ENCODE data around the gene FKBP10. TPM values are rescaled to one million over a fixed set of nuclear protein-coding genes. Genes with fewer than 3 reads are reported as not detected.
"Not testable (repeated sequence)": the region's sequence is repeated elsewhere in the genome, so short reads cannot be mapped to it uniquely, and the experiment has no call there.

Gene FKBP10
- total RNA-seq, 1 donor from 2014 or later = 1.4 TPM

- H3K4me3 Mint-ChIP-seq (ENCODE audit: low read depth) = no peak overlapping the region
- H3K36me3 Mint-ChIP-seq (ENCODE audit: low read depth) = no peaks in the 10 kb centered on the region
- no peak for DNase-seq (ENCODE audit: low spot score)
Observed at GRCh38 chr17:41773731-41774193, 39.0 kb upstream of the FKBP10 start.

DNA sequence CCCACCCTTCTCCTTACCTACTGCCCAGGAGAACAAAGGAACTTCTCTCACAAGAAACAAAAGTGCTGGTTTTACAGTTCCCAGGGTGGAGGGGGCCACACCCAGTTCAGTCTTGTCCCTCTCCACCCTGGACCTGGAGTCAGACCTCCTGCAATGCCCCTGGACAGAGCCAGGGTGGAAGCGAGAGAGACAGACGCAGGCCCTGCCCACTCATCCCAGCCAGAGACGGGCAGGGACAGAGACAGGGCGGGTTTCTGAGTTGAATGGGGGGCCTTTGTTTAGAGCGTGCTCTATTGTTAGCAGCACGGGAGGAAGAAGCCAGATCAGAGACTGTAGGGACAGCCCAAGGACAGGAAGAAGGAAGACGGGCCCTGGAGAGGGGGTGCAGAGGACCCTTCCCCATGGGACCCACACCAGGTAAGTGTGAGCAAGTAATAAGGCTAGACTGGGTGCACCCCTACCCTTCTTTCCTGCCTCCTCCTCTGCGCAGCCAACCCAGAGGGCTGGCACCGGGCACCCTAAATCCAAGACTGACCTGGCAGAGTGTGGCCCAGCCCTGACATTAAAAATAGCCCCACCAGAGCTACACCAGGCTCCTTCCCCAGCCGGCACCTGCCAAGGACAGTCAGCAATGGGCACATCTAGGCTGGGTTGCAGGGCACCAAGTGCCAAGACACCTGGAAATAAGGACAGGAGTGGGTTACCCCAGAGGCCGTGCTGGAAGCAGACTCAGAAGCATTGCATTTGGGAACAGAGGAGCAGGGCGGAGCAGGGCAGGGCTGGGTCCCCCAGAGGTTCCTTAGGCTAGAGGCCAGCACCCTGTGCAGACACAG is 37.2 kb upstream of the FKBP10 start:
- no peak overlapping the region for H3K27ac Mint-ChIP-seq

More at GRCh38 chr17:41773731-41774193, 39.0 kb upstream of the FKBP10 start:
- H3K4me1 Mint-ChIP-seq (ENCODE audit: low read depth) = no peaks in the 10 kb centered on the region
- intact Hi-C loops (cut with micrococcal nuclease) = no loop called here
- no peaks in the 10 kb centered on the region for H3K9me3 Mint-ChIP-seq
- H3K27ac Mint-ChIP-seq = no peak overlapping the region
- H3K27me3 Mint-ChIP-seq (ENCODE audit: low read depth) = no peaks in the 10 kb centered on the region

DNA sequence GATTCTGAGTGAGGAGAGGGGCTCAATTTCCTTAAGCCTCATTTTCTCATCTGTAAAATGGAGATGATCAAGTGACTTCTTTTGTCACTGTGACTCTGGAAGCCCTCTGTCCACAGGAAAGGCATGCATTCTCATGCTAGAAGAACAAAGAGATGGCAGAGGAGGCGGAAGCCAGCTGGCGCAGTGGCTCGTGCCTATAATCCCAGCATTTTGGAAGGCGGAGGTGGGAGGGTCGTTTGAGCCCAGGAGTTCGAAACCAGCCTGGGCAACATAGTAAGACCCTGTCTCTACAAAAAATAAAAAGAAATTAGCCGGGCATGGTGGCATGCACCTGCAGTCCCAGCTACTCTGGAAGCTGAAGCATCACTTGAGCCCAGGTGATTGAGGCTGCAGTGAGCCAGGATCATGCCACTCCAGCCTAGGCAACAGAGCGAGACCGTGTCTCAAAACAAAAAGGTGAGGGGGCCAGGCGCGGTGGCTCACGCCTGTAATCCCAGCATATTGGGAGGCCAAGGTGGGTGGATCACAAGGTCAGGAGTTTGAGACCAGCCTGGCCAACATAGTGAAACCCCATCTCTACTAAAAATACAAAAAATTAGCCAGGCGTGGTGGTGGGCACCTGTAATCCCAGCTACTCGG is 36.4 kb upstream of the FKBP10 start:
- intact Hi-C loops (cut with micrococcal nuclease); H3K27me3 Mint-ChIP-seq (ENCODE audit: low read depth); H3K27ac Mint-ChIP-seq; H3K36me3 Mint-ChIP-seq (ENCODE audit: low read depth); H3K9me3 Mint-ChIP-seq; DNase-seq (ENCODE audit: low spot score); H3K4me1 Mint-ChIP-seq (ENCODE audit: low read depth); H3K4me3 Mint-ChIP-seq (ENCODE audit: low read depth): not testable (repeated sequence)

More for the DNA sequence above, 37.2 kb upstream of the FKBP10 start:
- H3K27me3 Mint-ChIP-seq (ENCODE audit: low read depth) = no peaks in the 10 kb centered on the region
- no peak overlapping the region for H3K4me3 Mint-ChIP-seq (ENCODE audit: low read depth)
- intact Hi-C loops (cut with micrococcal nuclease) = no loop called here
- no peaks in the 10 kb centered on the region for H3K4me1 Mint-ChIP-seq (ENCODE audit: low read depth)
- no peak for DNase-seq (ENCODE audit: low spot score)
- H3K36me3 Mint-ChIP-seq (ENCODE audit: low read depth) = no peaks in the 10 kb centered on the region
- no peaks in the 10 kb centered on the region for H3K9me3 Mint-ChIP-seq

- no peaks in the 10 kb centered on the region for H3K9me3 Mint-ChIP-seq
Observed at GRCh38 chr17:41777157-41777573, 35.6 kb upstream of the FKBP10 start.

GRCh38 chr17:41777574-41778188 is 35.1 kb upstream of the FKBP10 start:
- H3K4me1 Mint-ChIP-seq (ENCODE audit: low read depth) = no peaks in the 10 kb centered on the region
- peaks cover 7% of the 10 kb centered on the region for H3K27me3 Mint-ChIP-seq (ENCODE audit: low read depth)
- no peak overlapping the region for H3K4me3 Mint-ChIP-seq (ENCODE audit: low read depth)
- intact Hi-C loops (cut with micrococcal nuclease) = no loop called here
- H3K36me3 Mint-ChIP-seq (ENCODE audit: low read depth) = no peaks in the 10 kb centered on the region
- DNase-seq (ENCODE audit: low spot score) = no peak
- H3K9me3 Mint-ChIP-seq = no peaks in the 10 kb centered on the region
- no peak overlapping the region for H3K27ac Mint-ChIP-seq

More at GRCh38 chr17:41777157-41777573, 35.6 kb upstream of the FKBP10 start:
- no peaks in the 10 kb centered on the region for H3K36me3 Mint-ChIP-seq (ENCODE audit: low read depth)
- intact Hi-C loops (cut with micrococcal nuclease) = no loop called here
- H3K27me3 Mint-ChIP-seq (ENCODE audit: low read depth) = peaks cover 2% of the 10 kb centered on the region
- H3K27ac Mint-ChIP-seq = no peak overlapping the region
- no peak for DNase-seq (ENCODE audit: low spot score)
- H3K4me3 Mint-ChIP-seq (ENCODE audit: low read depth) = no peak overlapping the region
- H3K4me1 Mint-ChIP-seq (ENCODE audit: low read depth) = no peaks in the 10 kb centered on the region

DNA sequence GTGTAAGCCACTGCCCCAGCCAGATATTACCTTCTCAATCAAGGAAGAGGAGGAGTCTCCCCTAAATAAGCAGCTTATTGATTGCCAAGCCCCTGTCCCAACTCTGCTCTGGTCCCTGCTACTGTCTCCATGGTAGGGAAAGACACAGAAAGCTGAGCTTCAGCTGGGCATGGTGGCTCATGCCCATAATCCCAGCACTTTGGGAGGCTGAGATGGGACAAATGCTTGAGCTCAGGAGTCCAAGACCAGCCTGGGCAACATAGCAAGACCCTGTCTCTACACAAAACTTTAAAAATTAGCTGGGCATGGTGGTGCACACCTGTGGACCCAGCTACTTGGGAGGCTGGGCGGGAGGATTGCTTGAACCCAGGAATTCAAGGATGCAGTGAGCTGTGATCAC is 32.9 kb upstream of the FKBP10 start:
- Mint-ChIP-seq H3K4me3 (ENCODE audit: low read depth) (no peak overlapping the region), H3K36me3 (ENCODE audit: low read depth) (no peaks in the 10 kb centered on the region), H3K27ac (no peak overlapping the region), H3K27me3 (ENCODE audit: low read depth) (peaks cover 16% of the 10 kb centered on the region), H3K4me1 (ENCODE audit: low read depth) (peaks cover 11% of the 10 kb centered on the region), H3K9me3 (no peaks in the 10 kb centered on the region)
- DNase-seq (ENCODE audit: low spot score) = no peak
- intact Hi-C loops (cut with micrococcal nuclease) = no loop called here

GRCh38 chr17:41781404-41782110 is 31.2 kb upstream of the FKBP10 start:
- H3K9me3 Mint-ChIP-seq = no peaks in the 10 kb centered on the region
- H3K4me1 Mint-ChIP-seq (ENCODE audit: low read depth) = peaks cover 11% of the 10 kb centered on the region
- DNase-seq (ENCODE audit: low spot score) = no peak
- intact Hi-C loops (cut with micrococcal nuclease) = no loop called here
- no peak overlapping the region for H3K27ac Mint-ChIP-seq
- H3K4me3 Mint-ChIP-seq (ENCODE audit: low read depth) = no peak overlapping the region
- no peaks in the 10 kb centered on the region for H3K36me3 Mint-ChIP-seq (ENCODE audit: low read depth)
- peaks cover 17% of the 10 kb centered on the region for H3K27me3 Mint-ChIP-seq (ENCODE audit: low read depth)

- H3K4me3 Mint-ChIP-seq (ENCODE audit: low read depth) = no peak overlapping the region
- no peaks in the 10 kb centered on the region for H3K36me3 Mint-ChIP-seq (ENCODE audit: low read depth)
- no peak for DNase-seq (ENCODE audit: low spot score)
- H3K27ac Mint-ChIP-seq = no peak overlapping the region
- H3K9me3 Mint-ChIP-seq = no peaks in the 10 kb centered on the region
- intact Hi-C loops (cut with micrococcal nuclease) = no loop called here
- H3K27me3 Mint-ChIP-seq (ENCODE audit: low read depth) = peaks cover 22% of the 10 kb centered on the region
- H3K4me1 Mint-ChIP-seq (ENCODE audit: low read depth) = peaks cover 15% of the 10 kb centered on the region
Observed at GRCh38 chr17:41782142-41782541, 30.7 kb upstream of the FKBP10 start.

DNA sequence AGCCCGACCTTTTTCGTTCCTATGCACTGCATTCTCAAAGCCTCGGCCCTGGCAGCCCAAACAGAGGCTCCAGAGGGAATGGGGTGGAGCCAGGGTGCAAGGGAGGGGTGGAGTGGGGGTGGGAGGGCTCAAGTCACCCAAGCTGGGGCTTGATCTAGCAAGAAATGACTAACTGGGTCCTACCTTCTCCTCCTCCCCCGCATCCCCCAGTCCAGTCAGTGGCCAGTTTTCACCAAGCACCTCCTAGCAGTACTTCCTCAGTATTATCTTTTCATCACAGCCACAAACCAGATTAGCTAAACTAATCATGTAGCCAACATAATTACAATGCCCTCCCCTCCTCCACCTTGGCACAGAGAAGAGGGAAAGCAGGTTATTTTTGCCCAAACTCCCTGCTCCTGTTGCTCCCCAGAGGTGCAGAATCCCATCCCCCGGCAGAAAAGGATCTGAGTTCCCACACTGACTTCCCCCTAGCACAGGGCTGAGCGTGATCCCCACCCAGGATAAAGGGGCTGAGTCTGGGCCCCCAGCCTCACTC is 28.5 kb upstream of the FKBP10 start:
- peaks cover 32% of the 10 kb centered on the region for H3K27me3 Mint-ChIP-seq (ENCODE audit: low read depth)
- H3K9me3 Mint-ChIP-seq = no peaks in the 10 kb centered on the region
- H3K36me3 Mint-ChIP-seq (ENCODE audit: low read depth) = no peaks in the 10 kb centered on the region
- H3K4me1 Mint-ChIP-seq (ENCODE audit: low read depth) = peaks cover 17% of the 10 kb centered on the region
- intact Hi-C loops (cut with micrococcal nuclease) = no loop called here
- H3K4me3 Mint-ChIP-seq (ENCODE audit: low read depth) = no peak overlapping the region
- H3K27ac Mint-ChIP-seq = no peak overlapping the region
- DNase-seq (ENCODE audit: low spot score) = no peak

DNA sequence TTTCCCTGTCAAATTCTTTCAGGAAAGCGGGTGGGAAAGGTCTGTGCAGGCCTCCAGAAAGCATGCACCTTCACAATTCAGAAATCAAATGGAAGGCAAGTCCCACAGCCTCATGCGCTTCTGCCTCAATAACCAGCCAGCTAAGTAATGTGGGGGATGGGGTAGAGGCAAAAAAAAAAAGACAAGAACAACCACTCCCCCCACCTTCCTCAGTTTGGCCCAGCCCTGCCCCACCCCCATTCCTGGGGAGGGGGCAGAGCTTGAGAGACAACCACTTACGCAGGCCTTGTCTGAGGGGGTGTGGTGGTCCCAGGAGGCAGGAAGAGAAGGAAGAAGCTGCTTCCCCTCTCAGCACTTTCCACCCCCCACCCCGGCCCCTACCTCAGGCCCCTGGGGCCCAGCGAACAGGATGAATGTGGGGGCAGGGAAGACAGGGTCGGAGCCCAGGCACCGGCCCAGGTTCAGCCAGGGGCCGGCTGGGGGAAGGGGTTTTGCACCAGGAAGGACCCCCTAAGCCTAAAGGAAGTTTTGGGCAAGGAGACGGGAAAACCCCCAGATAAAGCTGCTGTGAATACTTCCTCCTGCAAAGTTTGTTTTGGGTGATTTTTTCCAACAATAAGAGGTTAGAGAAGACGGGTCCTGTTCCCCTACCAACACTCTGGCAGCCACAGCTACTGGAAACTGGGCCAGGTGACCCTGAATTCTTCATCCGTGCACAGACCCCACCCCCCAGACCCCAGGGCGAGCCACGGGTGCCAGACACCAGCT is 27.5 kb upstream of the FKBP10 start:
- no peak for DNase-seq (ENCODE audit: low spot score)
- Mint-ChIP-seq H3K4me1 (ENCODE audit: low read depth) (peaks cover 17% of the 10 kb centered on the region), H3K4me3 (ENCODE audit: low read depth) (peak overlapping the region; percentile 39), H3K36me3 (ENCODE audit: low read depth) (no peaks in the 10 kb centered on the region), H3K27ac (no peak overlapping the region), H3K27me3 (ENCODE audit: low read depth) (peaks cover 34% of the 10 kb centered on the region), H3K9me3 (no peaks in the 10 kb centered on the region)
- intact Hi-C loops (cut with micrococcal nuclease) = no loop called here

DNA sequence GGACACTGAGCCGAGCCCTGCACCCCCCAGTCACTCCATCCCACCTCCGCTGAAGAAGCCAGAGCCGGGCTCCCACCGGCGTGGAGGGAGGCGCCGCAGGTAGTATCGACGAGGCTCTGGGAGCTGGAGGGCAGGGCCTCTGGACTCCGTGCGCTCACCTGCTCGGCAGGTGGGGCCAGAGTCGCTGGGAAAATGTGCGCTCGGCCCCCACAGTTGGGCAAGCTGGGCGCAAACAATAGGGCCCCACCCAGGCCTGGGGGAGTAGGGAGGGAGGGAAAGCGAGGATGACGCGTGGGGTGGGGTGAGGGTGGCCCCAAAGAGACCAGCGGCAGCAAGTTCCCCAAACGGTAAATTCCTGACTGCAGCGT is 27.0 kb upstream of the FKBP10 start:
- H3K27me3 Mint-ChIP-seq (ENCODE audit: low read depth) = peaks cover 34% of the 10 kb centered on the region
- H3K9me3 Mint-ChIP-seq = no peaks in the 10 kb centered on the region
- H3K36me3 Mint-ChIP-seq (ENCODE audit: low read depth) = no peaks in the 10 kb centered on the region
- no peak for DNase-seq (ENCODE audit: low spot score)
- H3K4me3 Mint-ChIP-seq (ENCODE audit: low read depth) = no peak overlapping the region
- H3K4me1 Mint-ChIP-seq (ENCODE audit: low read depth) = peaks cover 17% of the 10 kb centered on the region
- intact Hi-C loops (cut with micrococcal nuclease) = no loop called here
- H3K27ac Mint-ChIP-seq = no peak overlapping the region
